ENCODE measurements around the gene GRIA3. TPM values are rescaled to one million over a fixed set of nuclear protein-coding genes. Genes with fewer than 3 reads are reported as not detected.
A peak's percentile ranks its signal among the peaks of the same experiment; 100 is the strongest.

GRIA3 gene
- under 0.01 TPM in 1 of 2 replicates, not detected in the other for total RNA-seq

GRCh38 chrX:123184219-123184865 is at the start of gene GRIA3:
Gene GRIA3, plus strand, starts transcription at chrX:123184278. Its CDS starts 258 bp downstream, at chrX:123184536.
- no peak for DNase-seq (ENCODE audit: low read depth, low spot score)

GRCh38 chrX:123138473-123138872 is 45.6 kb upstream of the GRIA3 start:
- no peak for DNase-seq (ENCODE audit: low read depth, low spot score)

GRCh38 chrX:123140454-123140853 is 43.6 kb upstream of the GRIA3 start:
- no peak for DNase-seq (ENCODE audit: low read depth, low spot score)

- no peak for DNase-seq (ENCODE audit: low read depth, low spot score)
Observed at GRCh38 chrX:123140904-123141303, 43.2 kb upstream of the GRIA3 start.

- DNase-seq (ENCODE audit: low read depth, low spot score) = no peak
Observed at GRCh38 chrX:123153846-123154335, 30.2 kb upstream of the GRIA3 start.

GRCh38 chrX:123155327-123155726 is 28.8 kb upstream of the GRIA3 start:
- DNase-seq (ENCODE audit: low read depth, low spot score) = no peak

GRCh38 chrX:123157586-123157985 is 26.5 kb upstream of the GRIA3 start:
- DNase-seq (ENCODE audit: low read depth, low spot score) = no peak

GRCh38 chrX:123159403-123159802 is 24.7 kb upstream of the GRIA3 start:
- DNase-seq (ENCODE audit: low read depth, low spot score) = no peak

- no peak for DNase-seq (ENCODE audit: low read depth, low spot score)
Observed at GRCh38 chrX:123167621-123168020, 16.5 kb upstream of the GRIA3 start.

GRCh38 chrX:123169247-123169901 is 14.7 kb upstream of the GRIA3 start:
- DNase-seq (ENCODE audit: low read depth, low spot score) = no peak

- no peak for DNase-seq (ENCODE audit: low read depth, low spot score)
Observed at GRCh38 chrX:123170546-123170945, 13.5 kb upstream of the GRIA3 start.

- peak; percentile 11 for DNase-seq (ENCODE audit: low read depth, low spot score)
Observed at GRCh38 chrX:123171781-123172180, 12.3 kb upstream of the GRIA3 start.

GRCh38 chrX:123172869-123173268 is 11.2 kb upstream of the GRIA3 start:
- DNase-seq (ENCODE audit: low read depth, low spot score) = no peak

GRCh38 chrX:123173833-123174232 is 10.2 kb upstream of the GRIA3 start:
- no peak for DNase-seq (ENCODE audit: low read depth, low spot score)

- no peak for DNase-seq (ENCODE audit: low read depth, low spot score)
Observed at GRCh38 chrX:123175366-123176122, 8.5 kb upstream of the GRIA3 start.

GRCh38 chrX:123181233-123181914 is 2.7 kb upstream of the GRIA3 start:
- no peak for DNase-seq (ENCODE audit: low read depth, low spot score)

GRCh38 chrX:123184866-123185276 is 793 bp downstream of the GRIA3 start:
- no peak for DNase-seq (ENCODE audit: low read depth, low spot score)

GRCh38 chrX:123185721-123186120 is 1.6 kb downstream of the GRIA3 start:
- DNase-seq (ENCODE audit: low read depth, low spot score) = no peak

GRCh38 chrX:123186801-123187200 is 2.7 kb downstream of the GRIA3 start:
- DNase-seq (ENCODE audit: low read depth, low spot score) = no peak

GRCh38 chrX:123188081-123188480 is 4.0 kb downstream of the GRIA3 start:
- no peak for DNase-seq (ENCODE audit: low read depth, low spot score)

- no peak for DNase-seq (ENCODE audit: low read depth, low spot score)
Observed at GRCh38 chrX:123189338-123189737, 5.3 kb downstream of the GRIA3 start.

- no peak for DNase-seq (ENCODE audit: low read depth, low spot score)
Observed at GRCh38 chrX:123190096-123190495, 6.0 kb downstream of the GRIA3 start.
